Hippocampal formation (tissue), 2 donors: ENCODE data around the gene GLCCI1.
"Not testable (repeated sequence)": the region's sequence is repeated elsewhere in the genome, so short reads cannot be mapped to it uniquely, and the experiment has no call there.

Experiments used
- DNase-seq, 2 donors: peaks; one replicate each; lab custom pipeline; 2025; lab: John Stamatoyannopoulos, UW

Gene GLCCI1

GRCh38 chr7:7989616-7990440, 21.2 kb downstream of the GLCCI1 start:
- DNase-seq = no peak

GRCh38 chr7:7990441-7990761, 21.8 kb downstream of the GLCCI1 start:
- no peak for DNase-seq

- no peak for DNase-seq
Observed at GRCh38 chr7:7992506-7992905, 23.9 kb downstream of the GLCCI1 start.

GRCh38 chr7:7995348-7995747, 26.8 kb downstream of the GLCCI1 start:
- DNase-seq = not testable (repeated sequence)

GRCh38 chr7:7996568-7996967, 28.0 kb downstream of the GLCCI1 start:
- no peak for DNase-seq

GRCh38 chr7:8000315-8000941, 31.8 kb downstream of the GLCCI1 start:
- no peak for DNase-seq

- DNase-seq = no peak
Observed at GRCh38 chr7:8003077-8003476, 34.5 kb downstream of the GLCCI1 start.

- DNase-seq = no peak
Observed at GRCh38 chr7:8005279-8005678, 36.7 kb downstream of the GLCCI1 start.

- no peak for DNase-seq
Observed at GRCh38 chr7:8014399-8014798, 45.8 kb downstream of the GLCCI1 start.

- no peak for DNase-seq
Observed at GRCh38 chr7:8015100-8015745, 46.6 kb downstream of the GLCCI1 start.

GRCh38 chr7:8015746-8016120, 47.1 kb downstream of the GLCCI1 start:
- no peak for DNase-seq

GRCh38 chr7:8017423-8017822, 48.8 kb downstream of the GLCCI1 start:
- no peak for DNase-seq

- no peak for DNase-seq
Observed at GRCh38 chr7:8018961-8019360, 50.4 kb downstream of the GLCCI1 start.

GRCh38 chr7:8022628-8023027, 54.0 kb downstream of the GLCCI1 start:
- no peak for DNase-seq

GRCh38 chr7:8035192-8035591, 66.6 kb downstream of the GLCCI1 start:
- DNase-seq = no peak

GRCh38 chr7:8035647-8036518, 67.3 kb downstream of the GLCCI1 start:
- no peak for DNase-seq

GRCh38 chr7:8037151-8037550, 68.6 kb downstream of the GLCCI1 start:
- no peak for DNase-seq

- no peak for DNase-seq
Observed at GRCh38 chr7:8040768-8041369, 72.3 kb downstream of the GLCCI1 start.

- no peak for DNase-seq
Observed at GRCh38 chr7:8042796-8043535, 74.4 kb downstream of the GLCCI1 start.

GRCh38 chr7:8044761-8045430, 76.3 kb downstream of the GLCCI1 start:
- DNase-seq = no peak

GRCh38 chr7:8048067-8048466, 79.5 kb downstream of the GLCCI1 start:
- DNase-seq = not testable (repeated sequence)
